GM19023 (cell line): ENCODE data around the gene GNB1.
"Not testable (repeated sequence)": the region's sequence is repeated elsewhere in the genome, so short reads cannot be mapped to it uniquely, and the experiment has no call there.

Experiments
- ATAC-seq: cut with Tn5 transposase; IDR thresholded peaks from one replicate; pipeline ENCODE4 v1.9.1; 2021; ENCODE audit warnings: mild to moderate bottlenecking, moderate library complexity; ENCODE audit not compliant: unreplicated experiment

GNB1 gene

GRCh38 chr1:1892079-1892762 is 1.3 kb upstream of the GNB1 start:
- ATAC-seq, result no peak

GRCh38 chr1:1891349-1892078 is 627 bp upstream of the GNB1 start:
- ATAC-seq, result no peak

- ATAC-seq, result peak; percentile 35
Observed at GRCh38 chr1:1889847-1890505, 911 bp downstream of the GNB1 start.

- no peak for ATAC-seq
Observed at GRCh38 chr1:1889090-1889750, 1.7 kb downstream of the GNB1 start.

GRCh38 chr1:1883890-1884289 is 7.0 kb downstream of the GNB1 start:
- ATAC-seq, result not testable (repeated sequence)

GRCh38 chr1:1883092-1883873 is 7.6 kb downstream of the GNB1 start:
- no peak for ATAC-seq

- no peak for ATAC-seq
Observed at GRCh38 chr1:1881727-1882126, 9.2 kb downstream of the GNB1 start.

GRCh38 chr1:1880617-1881312 is 10.1 kb downstream of the GNB1 start:
- ATAC-seq, result no peak

GRCh38 chr1:1879942-1880341 is 10.9 kb downstream of the GNB1 start:
- no peak for ATAC-seq

- no peak for ATAC-seq
Observed at GRCh38 chr1:1877865-1878436, 12.9 kb downstream of the GNB1 start.

- ATAC-seq, result no peak
Observed at GRCh38 chr1:1876335-1876930, 14.5 kb downstream of the GNB1 start.

GRCh38 chr1:1875932-1876331 is 15.0 kb downstream of the GNB1 start:
- ATAC-seq, result no peak

- no peak for ATAC-seq
Observed at GRCh38 chr1:1874901-1875300, 16.0 kb downstream of the GNB1 start.

GRCh38 chr1:1873186-1873585 is 17.7 kb downstream of the GNB1 start:
- ATAC-seq, result no peak

GRCh38 chr1:1872329-1872994 is 18.4 kb downstream of the GNB1 start:
- no peak for ATAC-seq

GRCh38 chr1:1869469-1869868 is 21.4 kb downstream of the GNB1 start:
- ATAC-seq, result no peak

- no peak for ATAC-seq
Observed at GRCh38 chr1:1867164-1867563, 23.7 kb downstream of the GNB1 start.

- no peak for ATAC-seq
Observed at GRCh38 chr1:1862905-1863547, 27.9 kb downstream of the GNB1 start.
